ENCODE measurements around the gene PAFAH2.

The PAFAH2 gene

DNA sequence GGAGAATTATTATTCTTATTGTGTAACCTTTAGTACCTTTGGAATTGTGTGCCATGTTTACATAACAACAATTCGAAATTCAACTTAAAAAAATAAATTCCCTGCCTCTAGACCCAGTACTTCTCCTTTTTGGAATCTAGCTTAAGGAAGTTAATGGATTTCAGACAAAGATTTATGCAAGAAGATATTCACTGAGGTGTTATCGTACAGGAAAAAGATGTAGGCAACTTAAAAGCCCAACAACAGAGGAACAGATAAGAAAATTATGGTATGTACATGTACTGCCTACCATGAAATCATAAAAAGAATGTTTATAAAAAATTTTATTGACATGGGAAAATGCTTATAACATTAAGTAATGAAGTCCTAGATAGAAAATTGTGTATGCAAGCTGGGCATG is 73.4 kb downstream of the PAFAH2 start:
- no peak for DNase-seq (ENCODE audit: low read depth)
- TF ChIP-seq, protein P1, sequence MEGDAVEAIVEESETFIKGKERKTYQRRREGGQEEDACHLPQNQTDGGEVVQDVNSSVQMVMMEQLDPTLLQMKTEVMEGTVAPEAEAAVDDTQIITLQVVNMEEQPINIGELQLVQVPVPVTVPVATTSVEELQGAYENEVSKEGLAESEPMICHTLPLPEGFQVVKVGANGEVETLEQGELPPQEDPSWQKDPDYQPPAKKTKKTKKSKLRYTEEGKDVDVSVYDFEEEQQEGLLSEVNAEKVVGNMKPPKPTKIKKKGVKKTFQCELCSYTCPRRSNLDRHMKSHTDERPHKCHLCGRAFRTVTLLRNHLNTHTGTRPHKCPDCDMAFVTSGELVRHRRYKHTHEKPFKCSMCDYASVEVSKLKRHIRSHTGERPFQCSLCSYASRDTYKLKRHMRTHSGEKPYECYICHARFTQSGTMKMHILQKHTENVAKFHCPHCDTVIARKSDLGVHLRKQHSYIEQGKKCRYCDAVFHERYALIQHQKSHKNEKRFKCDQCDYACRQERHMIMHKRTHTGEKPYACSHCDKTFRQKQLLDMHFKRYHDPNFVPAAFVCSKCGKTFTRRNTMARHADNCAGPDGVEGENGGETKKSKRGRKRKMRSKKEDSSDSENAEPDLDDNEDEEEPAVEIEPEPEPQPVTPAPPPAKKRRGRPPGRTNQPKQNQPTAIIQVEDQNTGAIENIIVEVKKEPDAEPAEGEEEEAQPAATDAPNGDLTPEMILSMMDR (IDR thresholded peaks at IDR 0.05; ENCODE audit: insufficient read depth, low read depth, low read length, missing control alignments): no peak
- H3K4me3 ChIP-seq (ENCODE audit: low read depth, low read length): no peak overlapping the region

DNA sequence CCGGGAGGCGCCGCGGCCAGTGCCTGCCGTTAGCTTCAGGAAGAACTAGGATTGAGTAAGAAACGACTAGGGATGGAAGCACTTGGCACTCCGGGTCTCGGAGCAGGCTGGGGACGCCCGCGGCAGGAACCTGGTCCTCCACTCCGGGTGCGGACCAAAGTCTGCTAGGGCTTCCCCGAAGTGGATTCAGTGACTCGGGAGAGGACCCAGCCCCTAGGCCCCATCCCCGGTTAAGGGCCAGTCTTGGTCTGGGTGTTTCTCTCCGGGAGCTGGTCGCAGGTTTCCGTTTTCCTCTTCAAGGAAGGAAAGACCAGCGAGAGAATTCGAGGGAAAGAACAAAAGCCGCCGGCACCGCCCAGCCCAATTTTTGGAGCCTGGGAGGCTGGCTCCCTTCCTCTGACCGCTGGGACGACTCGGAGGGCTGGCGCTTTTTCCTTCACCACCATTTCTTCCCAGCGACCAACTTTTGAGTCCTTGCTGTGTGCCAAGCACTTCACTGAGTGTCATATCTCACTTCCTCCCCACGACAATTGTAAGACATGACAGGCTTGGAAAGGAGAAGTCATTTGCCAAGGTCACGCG is 74.8 kb downstream of the PAFAH2 start:
- TF ChIP-seq, protein P1 (IDR thresholded peaks at IDR 0.05; ENCODE audit: insufficient read depth, low read depth, low read length, missing control alignments): no peak
- no peak for DNase-seq (ENCODE audit: low read depth)
- no peak overlapping the region for H3K4me3 ChIP-seq (ENCODE audit: low read depth, low read length)

DNA sequence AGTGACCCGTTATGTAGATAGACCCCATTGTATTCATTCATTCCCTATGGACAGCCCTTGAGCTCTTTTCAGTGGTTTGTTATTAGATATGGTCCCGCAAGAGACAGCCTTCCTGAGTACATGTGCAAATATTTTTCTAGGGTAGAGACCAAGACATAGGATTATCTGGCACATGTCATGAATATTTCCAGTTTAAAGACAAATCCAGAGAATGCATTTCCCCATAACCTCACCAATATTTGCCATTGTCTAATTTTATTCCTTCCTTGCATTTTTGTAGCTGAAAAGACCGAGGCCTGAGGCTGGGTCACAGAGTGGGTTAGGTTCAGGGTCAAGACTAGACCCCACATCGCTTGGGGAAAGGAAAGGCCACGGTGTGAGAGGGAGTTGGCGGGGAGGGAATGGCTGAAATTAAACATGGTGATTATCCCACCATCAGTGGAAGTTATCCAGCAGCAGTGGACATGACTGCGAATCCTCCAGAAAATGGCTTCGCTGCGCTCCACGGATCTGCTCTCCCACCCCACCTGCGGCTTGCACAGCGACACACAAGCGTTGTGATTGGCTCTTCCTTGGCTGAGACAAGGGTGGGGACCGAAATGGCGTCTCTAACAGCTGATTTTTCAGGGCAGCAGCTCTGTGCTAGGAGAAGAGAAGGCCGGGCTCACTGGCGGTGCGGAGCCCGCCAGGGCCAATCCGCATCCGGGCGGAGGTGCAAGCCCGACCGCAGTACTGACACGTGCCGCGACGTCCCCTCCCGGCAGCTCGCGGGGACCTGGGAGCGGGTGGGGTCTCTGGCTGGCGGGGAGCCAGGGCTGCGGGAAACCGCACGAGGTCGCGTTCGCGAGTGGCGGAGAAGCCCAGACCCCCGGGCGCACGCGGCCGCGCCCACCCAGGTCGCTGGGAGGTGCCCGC is 75.5 kb downstream of the PAFAH2 start:
- DNase-seq (ENCODE audit: low read depth): no peak
- TF ChIP-seq, protein P1 (IDR thresholded peaks at IDR 0.05; ENCODE audit: insufficient read depth, low read depth, low read length, missing control alignments): no peak
- H3K4me3 ChIP-seq (ENCODE audit: low read depth, low read length): no peak overlapping the region

DNA sequence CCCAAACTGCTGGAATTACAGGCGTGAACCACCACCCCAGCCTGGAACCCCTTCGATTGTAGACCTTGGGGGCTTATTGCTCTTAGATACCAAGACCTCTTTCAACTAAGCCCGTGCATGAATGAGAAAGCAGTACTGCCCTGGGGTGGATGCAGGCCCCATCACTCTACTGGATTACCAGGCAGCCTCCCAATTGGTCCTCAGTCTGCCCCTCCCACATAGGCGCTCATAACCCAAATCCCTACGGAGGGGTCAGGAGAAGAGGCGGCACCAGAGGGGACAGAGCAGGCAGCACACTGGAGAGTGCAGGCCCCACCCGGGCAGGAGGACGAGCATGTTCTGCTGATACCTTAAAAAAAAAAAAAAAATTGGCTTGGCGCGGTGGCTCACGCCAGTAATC is 79.2 kb downstream of the PAFAH2 start:
- TF ChIP-seq, protein P1 (IDR thresholded peaks at IDR 0.05; ENCODE audit: insufficient read depth, low read depth, low read length, missing control alignments): no peak
- no peak for DNase-seq (ENCODE audit: low read depth)
- H3K4me3 ChIP-seq (ENCODE audit: low read depth, low read length): no peak overlapping the region

DNA sequence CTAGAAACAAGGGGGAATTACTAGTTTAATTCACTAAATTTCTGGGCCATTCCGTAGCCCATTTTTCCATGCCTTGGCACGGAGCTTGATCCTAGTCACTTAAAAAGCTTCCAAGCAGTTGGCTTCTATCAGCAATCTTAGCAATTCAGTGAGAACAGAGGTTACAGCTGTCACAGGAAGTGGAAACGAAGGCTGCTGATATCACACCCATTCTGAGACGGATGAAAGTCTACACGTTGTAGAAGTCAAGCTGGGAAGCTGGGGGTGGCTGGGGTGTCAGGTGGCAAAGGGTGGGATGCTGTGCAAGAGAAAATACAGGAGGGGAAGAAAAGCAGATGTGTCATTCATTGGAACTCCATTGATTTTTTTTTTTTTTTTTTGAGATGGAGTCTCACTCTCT is 79.9 kb downstream of the PAFAH2 start:
- H3K4me3 ChIP-seq (ENCODE audit: low read depth, low read length): no peak overlapping the region
- no peak for DNase-seq (ENCODE audit: low read depth)
- TF ChIP-seq, protein P1 (IDR thresholded peaks at IDR 0.05; ENCODE audit: insufficient read depth, low read depth, low read length, missing control alignments): no peak

DNA sequence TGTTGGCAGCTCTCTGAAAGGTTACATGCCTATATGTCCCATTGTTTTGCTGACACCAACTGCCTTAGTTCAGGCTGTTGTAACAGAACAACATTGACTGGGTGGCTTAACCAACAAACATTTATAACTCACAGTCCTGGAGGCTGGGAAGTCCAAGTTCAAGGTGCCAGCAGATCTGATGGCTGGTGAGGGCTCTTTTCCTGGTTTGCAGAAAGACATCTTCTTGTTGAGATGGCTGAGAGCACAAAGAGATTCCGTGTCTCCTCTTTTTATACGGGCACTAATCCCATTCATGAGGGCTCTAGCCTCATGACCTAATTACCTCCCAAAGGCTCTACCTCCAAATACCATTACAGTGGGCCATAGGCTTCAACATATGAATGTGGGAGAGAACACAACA is 81.4 kb downstream of the PAFAH2 start:
- no peak for DNase-seq (ENCODE audit: low read depth)
- TF ChIP-seq, protein P1 (IDR thresholded peaks at IDR 0.05; ENCODE audit: insufficient read depth, low read depth, low read length, missing control alignments): no peak
- H3K4me3 ChIP-seq (ENCODE audit: low read depth, low read length): no peak overlapping the region

All from GM12865 (cell line).